Kidney (tissue), 14 donors: Measurements from ENCODE around the gene PEG3. TPM values are rescaled to one million over a fixed set of nuclear protein-coding genes. Genes with fewer than 3 reads are reported as not detected.

ENCODE experiments used
- DNase-seq, 5 donors: peaks; one replicate each; pipeline ENCODE4 v3.0.0-alpha.2; 2013 to 2020
- FAIRE-seq: peaks from 2 replicates; lab custom pipeline; 2012; peaks lifted over from hg19 to GRCh38; lab: Jason Lieb, UNC
- H3K27ac ChIP-seq, 2 donors: one replicate each; pipeline ENCODE4 v1.7.0; 2013; ENCODE audit warnings: low read depth in 2 of 2, low read length in 2 of 2, inconsistent platforms in 1 of 2
- H3K27me3 ChIP-seq: one replicate; pipeline ENCODE4 v1.7.1; 2013; ENCODE audit warnings: low read length, inconsistent platforms; ENCODE audit not compliant: control insufficient read depth, insufficient read depth
- H3K36me3 ChIP-seq, 3 donors: one replicate each; pipeline versions ENCODE4 v1.7.0 to v1.7.1; 2013; ENCODE audit warnings: low read length in 3 of 3, control low read depth in 1 of 3, inconsistent platforms in 1 of 3; ENCODE audit not compliant: insufficient read depth in 3 of 3, control insufficient read depth in 2 of 3
- H3K4me1 ChIP-seq, 3 donors: one replicate each; pipeline versions ENCODE4 v1.7.0 to v1.7.1; 2013; ENCODE audit warnings: low read length in 3 of 3, inconsistent platforms in 1 of 3, low read depth in 1 of 3; ENCODE audit not compliant: control insufficient read depth in 2 of 3, insufficient read depth in 2 of 3
- H3K4me3 ChIP-seq, 3 donors: one replicate each; pipeline versions ENCODE4 v1.7.0 to v1.8.1; 2013; ENCODE audit warnings: low read length in 3 of 3, control low read depth in 1 of 3, inconsistent platforms in 1 of 3
- H3K9ac ChIP-seq, 3 donors: one replicate each; pipeline versions ENCODE4 v1.7.0 to v1.7.1; 2013; ENCODE audit warnings: low read length in 3 of 3, control low read depth in 1 of 3, inconsistent platforms in 1 of 3
- H3K9me3 ChIP-seq, 3 donors: one replicate each; pipeline versions ENCODE4 v1.7.0 to v1.7.1; 2013; ENCODE audit warnings: low read length in 3 of 3, control low read depth in 1 of 3, inconsistent platforms in 1 of 3; ENCODE audit not compliant: control insufficient read depth in 2 of 3, insufficient read depth in 1 of 3
- intact Hi-C: fragments of 100-400 bp; cut with DNase I; formaldehyde crosslinking; loops from one replicate; pipeline ENCODE4 v1.11.1; 2022
- polyA plus RNA-seq: library from polyadenylated mRNA; stranded (reverse); fragments of 350-450 nt; fragmentation: Illumina TruSeq; extraction: RNeasy Lipid Tissue Mini Kit (QIAGEN cat#74804); gene quantifications from one replicate; pipeline ENCODE4 v1.2.3, GENCODE V29; 2014; ENCODE audit warnings: low read depth, low replicate concordance; ENCODE audit not compliant: insufficient read depth
- total RNA-seq: library from RNA; stranded (reverse); fragmentation: NEBNext Ultra II Directional; extraction: Animal tissue kit (Norgen Biotek cat#: 25700); gene quantifications from one replicate; pipeline ENCODE4 v1.2.1, GENCODE V29; 2021
- TF ChIP-seq, protein P1 (sequence below): IDR thresholded peaks from 3 replicates; pipeline ENCODE4 v1.5.1; 2012; ENCODE audit warnings: mild to moderate bottlenecking, moderate library complexity, borderline replicate concordance; ENCODE audit not compliant: insufficient read depth; ENCODE audit errors: extremely low read depth
- donor health status: control.
- donor health status: control.
- donor health status: control.
- donor health status: control.
- donor health status: control.
- donor health status: DM: yes; HTN: yes; CAD: no.
- donor health status: Normal renal cell carcinoma (clear cell type).

Gene PEG3
- total and polyA plus RNA-seq, 2 donors from 2014 or later, result 2.0 to 8.7 TPM

- Histone ChIP-seq H3K4me3 (peak overlapping the region; percentile 14 to 74 (median 63)), H3K27ac (peak overlapping the region; percentile 82 to 86), H3K27me3 (no peaks in the 10 kb centered on the region), H3K9ac (peak overlapping the region in 1 of 3 donors; percentile 16), H3K36me3 (peaks cover 0 to 3% (median 0%) of the 10 kb centered on the region in 3 donors), H3K9me3 (no peaks in the 10 kb centered on the region), H3K4me1 (no peaks in the 10 kb centered on the region)
- TF ChIP-seq, protein P1, sequence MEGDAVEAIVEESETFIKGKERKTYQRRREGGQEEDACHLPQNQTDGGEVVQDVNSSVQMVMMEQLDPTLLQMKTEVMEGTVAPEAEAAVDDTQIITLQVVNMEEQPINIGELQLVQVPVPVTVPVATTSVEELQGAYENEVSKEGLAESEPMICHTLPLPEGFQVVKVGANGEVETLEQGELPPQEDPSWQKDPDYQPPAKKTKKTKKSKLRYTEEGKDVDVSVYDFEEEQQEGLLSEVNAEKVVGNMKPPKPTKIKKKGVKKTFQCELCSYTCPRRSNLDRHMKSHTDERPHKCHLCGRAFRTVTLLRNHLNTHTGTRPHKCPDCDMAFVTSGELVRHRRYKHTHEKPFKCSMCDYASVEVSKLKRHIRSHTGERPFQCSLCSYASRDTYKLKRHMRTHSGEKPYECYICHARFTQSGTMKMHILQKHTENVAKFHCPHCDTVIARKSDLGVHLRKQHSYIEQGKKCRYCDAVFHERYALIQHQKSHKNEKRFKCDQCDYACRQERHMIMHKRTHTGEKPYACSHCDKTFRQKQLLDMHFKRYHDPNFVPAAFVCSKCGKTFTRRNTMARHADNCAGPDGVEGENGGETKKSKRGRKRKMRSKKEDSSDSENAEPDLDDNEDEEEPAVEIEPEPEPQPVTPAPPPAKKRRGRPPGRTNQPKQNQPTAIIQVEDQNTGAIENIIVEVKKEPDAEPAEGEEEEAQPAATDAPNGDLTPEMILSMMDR, result no peak
- intact Hi-C loops, result no loop called here
- FAIRE-seq (peak; percentile 98), DNase-seq (peak; percentile 98 to 99 (median 99))
These were observed 1.4 kb downstream of the PEG3 start for GRCh38 chr19:56838909-56839651.

- Histone ChIP-seq H3K27ac (peak overlapping the region; percentile 82 to 86), H3K9ac (peak overlapping the region in 2 of 3 donors; percentile 44 to 53), H3K4me1 (no peaks in the 10 kb centered on the region), H3K27me3 (no peaks in the 10 kb centered on the region), H3K36me3 (peaks cover 0 to 3% (median 0%) of the 10 kb centered on the region in 3 donors), H3K9me3 (no peaks in the 10 kb centered on the region), H3K4me3 (peak overlapping the region; percentile 63 to 75 (median 74))
- FAIRE-seq, result no peak
- intact Hi-C loops, result no loop called here
- peak; percentile 86 to 92 (median 90) for DNase-seq
- TF ChIP-seq, protein P1, result peak; percentile 25
These were observed 2.3 kb downstream of the PEG3 start for GRCh38 chr19:56838024-56838908.

GRCh38 chr19:56837492-56838023 lies 3.0 kb downstream of the PEG3 start:
- no peaks in the 10 kb centered on the region for H3K27me3 ChIP-seq
- no peak for FAIRE-seq

More at GRCh38 chr19:56837492-56838023, 3.0 kb downstream of the PEG3 start:
- H3K4me3 ChIP-seq, result peak overlapping the region; percentile 63 to 75 (median 74)
- peak; percentile 91 to 94 (median 93) for DNase-seq
- peak overlapping the region in 1 of 3 donors; percentile 45 for H3K9ac ChIP-seq
- H3K4me1 ChIP-seq, result no peaks in the 10 kb centered on the region
- H3K27ac ChIP-seq, result peak overlapping the region; percentile 82 to 86
- TF ChIP-seq, protein P1, result peak; percentile 68
- peaks cover 0 to 3% (median 0%) of the 10 kb centered on the region in 3 donors for H3K36me3 ChIP-seq
- intact Hi-C loops, result no loop called here
- H3K9me3 ChIP-seq, result no peaks in the 10 kb centered on the region
